ENCODE measurements around the gene CISD2. TPM values are rescaled to one million over a fixed set of nuclear protein-coding genes. Genes with fewer than 3 reads are reported as not detected.

CISD2 gene
- total RNA-seq, 1 donor from 2014 or later = 27.2 TPM

DNA sequence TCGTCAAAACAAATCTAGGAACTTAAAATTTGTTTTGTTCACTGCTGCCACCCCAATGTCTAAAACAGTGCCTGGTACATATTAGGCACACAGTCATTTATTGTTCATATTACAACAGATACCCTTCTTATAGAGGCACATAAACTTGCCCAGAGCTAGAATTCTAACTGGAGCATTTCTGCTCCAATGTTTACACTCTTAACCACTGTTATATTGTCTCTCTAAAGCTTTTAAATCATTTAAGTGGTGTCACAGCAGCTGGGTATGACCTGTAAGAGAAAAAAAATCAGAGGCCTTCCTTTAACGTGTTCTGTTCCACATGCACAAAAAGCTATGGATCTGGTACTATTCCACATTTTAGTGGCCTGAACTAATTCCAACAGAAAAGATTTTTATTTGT is 44.4 kb upstream of the CISD2 start:
- Mint-ChIP-seq H3K27ac (ENCODE audit: unreplicated experiment) (no peak overlapping the region), H3K27me3 (ENCODE audit: unreplicated experiment) (peaks cover 17% of the 10 kb centered on the region), H3K36me3 (ENCODE audit: low read depth, unreplicated experiment) (peaks cover 16% of the 10 kb centered on the region), H3K4me1 (ENCODE audit: unreplicated experiment) (peaks cover 47% of the 10 kb centered on the region), H3K9me3 (ENCODE audit: unreplicated experiment) (no peaks in the 10 kb centered on the region), H3K4me3 (ENCODE audit: unreplicated experiment) (no peak overlapping the region)
- DNase-seq (ENCODE audit: low spot score) = no peak
- TF ChIP-seq CTCF (IDR thresholded peaks at IDR 0.05; ENCODE audit: unreplicated experiment) = no peak

- no peak for TF ChIP-seq CTCF (IDR thresholded peaks at IDR 0.05; ENCODE audit: unreplicated experiment)
- peaks cover 12% of the 10 kb centered on the region for H3K36me3 Mint-ChIP-seq (ENCODE audit: low read depth, unreplicated experiment)
- DNase-seq (ENCODE audit: low spot score) = peak; percentile 48
- H3K4me3 Mint-ChIP-seq (ENCODE audit: unreplicated experiment) = no peak overlapping the region
- peaks cover 38% of the 10 kb centered on the region for H3K4me1 Mint-ChIP-seq (ENCODE audit: unreplicated experiment)
- H3K27me3 Mint-ChIP-seq (ENCODE audit: unreplicated experiment) = peaks cover 17% of the 10 kb centered on the region
- no peaks in the 10 kb centered on the region for H3K9me3 Mint-ChIP-seq (ENCODE audit: unreplicated experiment)
- H3K27ac Mint-ChIP-seq (ENCODE audit: unreplicated experiment) = no peak overlapping the region
These were observed 43.3 kb upstream of the CISD2 start for GRCh38 chr4:102825261-102826091.

- TF ChIP-seq CTCF (IDR thresholded peaks at IDR 0.05; ENCODE audit: unreplicated experiment) = no peak
- H3K4me1 Mint-ChIP-seq (ENCODE audit: unreplicated experiment) = peaks cover 30% of the 10 kb centered on the region
- peaks cover 12% of the 10 kb centered on the region for H3K36me3 Mint-ChIP-seq (ENCODE audit: low read depth, unreplicated experiment)
- H3K4me3 Mint-ChIP-seq (ENCODE audit: unreplicated experiment) = no peak overlapping the region
- no peak overlapping the region for H3K27ac Mint-ChIP-seq (ENCODE audit: unreplicated experiment)
- H3K9me3 Mint-ChIP-seq (ENCODE audit: unreplicated experiment) = no peaks in the 10 kb centered on the region
- no peak for DNase-seq (ENCODE audit: low spot score)
- peaks cover 17% of the 10 kb centered on the region for H3K27me3 Mint-ChIP-seq (ENCODE audit: unreplicated experiment)
These were observed 42.5 kb upstream of the CISD2 start for GRCh38 chr4:102826105-102826889.

DNA sequence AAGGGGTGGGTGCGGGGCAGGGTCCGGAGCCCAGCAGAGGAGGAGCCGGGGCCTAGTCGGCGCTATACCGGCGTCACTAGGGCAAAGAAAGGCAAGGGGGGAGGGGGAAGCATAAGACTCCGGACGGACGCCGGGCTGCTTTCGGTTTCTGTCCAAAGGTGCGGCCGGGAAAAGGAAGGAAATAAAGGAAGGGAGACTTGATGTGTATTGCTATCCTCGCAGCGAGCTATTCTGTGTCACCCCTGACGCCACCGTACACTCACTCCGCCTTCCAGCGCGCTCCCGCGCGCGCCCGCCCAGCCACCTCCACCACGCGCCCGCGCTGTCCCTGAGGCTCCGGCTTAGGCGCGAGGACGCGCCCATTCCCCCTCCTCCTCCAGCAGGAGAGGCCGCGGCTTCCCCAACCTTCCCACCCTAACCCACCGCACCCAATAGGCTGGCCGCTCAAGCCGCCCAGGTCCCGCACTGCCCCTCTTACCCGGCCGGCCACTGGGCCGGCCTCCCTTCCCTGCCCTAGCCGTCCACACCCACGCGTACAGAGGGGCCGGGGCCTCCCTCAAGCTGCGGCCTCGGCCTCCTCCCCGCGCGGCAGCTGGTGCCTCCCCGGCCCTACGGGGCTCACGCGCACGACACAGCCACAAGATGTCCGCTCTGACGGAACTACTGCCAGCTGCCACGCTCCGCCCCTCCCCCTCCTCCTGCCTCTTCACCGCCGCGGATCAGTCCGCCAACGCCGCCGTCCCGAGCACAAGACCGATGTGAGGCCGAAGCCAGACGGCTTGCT is 41.7 kb upstream of the CISD2 start, which contains the start of gene UBE2D3:
TSS of gene UBE2D3 (minus strand) at position 662 of the 784 bp plus-strand sequence. CDS start 1,043 bp downstream, outside the sequence.
- peaks cover 31% of the 10 kb centered on the region for H3K4me1 Mint-ChIP-seq (ENCODE audit: unreplicated experiment)
- no peaks in the 10 kb centered on the region for H3K9me3 Mint-ChIP-seq (ENCODE audit: unreplicated experiment)
- peaks cover 12% of the 10 kb centered on the region for H3K36me3 Mint-ChIP-seq (ENCODE audit: low read depth, unreplicated experiment)
- peaks cover 17% of the 10 kb centered on the region for H3K27me3 Mint-ChIP-seq (ENCODE audit: unreplicated experiment)
- peak; percentile 94 for DNase-seq (ENCODE audit: low spot score)
- no peak within 1 kb of the TSS for H3K27ac Mint-ChIP-seq (ENCODE audit: unreplicated experiment)
- TF ChIP-seq CTCF (IDR thresholded peaks at IDR 0.05; ENCODE audit: unreplicated experiment) = no peak
- no peak within 1 kb of the TSS for H3K4me3 Mint-ChIP-seq (ENCODE audit: unreplicated experiment)

All from endothelial cell (in vitro differentiated cells).